ENCODE results near the gene PMPCA.

GRCh38 chr9:136383436-136383835 lies 27.0 kb upstream of the PMPCA start:
- TF ChIP-seq GATA3 (IDR thresholded peaks at IDR 0.05; ENCODE audit: low read depth, low read length) (no peak), GATA2 (IDR thresholded peaks at IDR 0.05; ENCODE audit: low read depth, low read length) (no peak)
